RWPE2 (cell line): Measurements from ENCODE around the gene NAA40.

Experiments used
- ATAC-seq: fragments of 200-7000 bp; cut with Tn5 transposase; 3 replicates; pipeline ENCODE4 v1.9.1; 2021; ENCODE audit warnings: low read depth
- DNase-seq: peaks from one replicate; pipeline ENCODE4 v3.0.0-alpha.2; 2020; ENCODE audit warnings: low spot score
- H3K27ac ChIP-seq: fragments of 450-650 bp; 2 replicates; pipeline ENCODE4 v1.5.1; 2017; ENCODE audit warnings: mild to moderate bottlenecking; ENCODE audit not compliant: poor library complexity, severe bottlenecking
- H3K27me3 ChIP-seq: fragments of 250-450 bp; sonication (Bioruptor Pico); 2 replicates; pipeline ENCODE4 v1.5.1; 2021; ENCODE audit warnings: mild to moderate bottlenecking, moderate library complexity; ENCODE audit not compliant: insufficient read depth, poor library complexity, severe bottlenecking
- H3K36me3 ChIP-seq: fragments of 250-450 bp; sonication (Bioruptor Pico); 2 replicates; pipeline ENCODE4 v1.5.1; 2020; ENCODE audit warnings: low read depth, mild to moderate bottlenecking, moderate library complexity
- H3K4me1 ChIP-seq: fragments of 250-450 bp; sonication (Bioruptor Pico); 2 replicates; pipeline ENCODE4 v1.5.1; 2021; ENCODE audit warnings: mild to moderate bottlenecking, moderate library complexity; ENCODE audit not compliant: insufficient read depth, poor library complexity, severe bottlenecking
- H3K4me3 ChIP-seq: fragments of 250-450 bp; sonication (Bioruptor Pico); 2 replicates; pipeline ENCODE4 v1.5.1; 2021; ENCODE audit warnings: mild to moderate bottlenecking, moderate library complexity; ENCODE audit not compliant: severe bottlenecking
- H3K9me3 ChIP-seq: fragments of 250-450 bp; sonication (Bioruptor Pico); 2 replicates; pipeline ENCODE4 v1.5.1; 2021; ENCODE audit warnings: mild to moderate bottlenecking, moderate library complexity; ENCODE audit not compliant: severe bottlenecking
- CTCF ChIP-seq: fragments of 450-650 bp; IDR thresholded peaks from one replicate; pipeline ENCODE4 v1.5.1; 2017; ENCODE audit warnings: mild to moderate bottlenecking, moderate library complexity; ENCODE audit not compliant: poor library complexity, severe bottlenecking

The NAA40 gene

DNA sequence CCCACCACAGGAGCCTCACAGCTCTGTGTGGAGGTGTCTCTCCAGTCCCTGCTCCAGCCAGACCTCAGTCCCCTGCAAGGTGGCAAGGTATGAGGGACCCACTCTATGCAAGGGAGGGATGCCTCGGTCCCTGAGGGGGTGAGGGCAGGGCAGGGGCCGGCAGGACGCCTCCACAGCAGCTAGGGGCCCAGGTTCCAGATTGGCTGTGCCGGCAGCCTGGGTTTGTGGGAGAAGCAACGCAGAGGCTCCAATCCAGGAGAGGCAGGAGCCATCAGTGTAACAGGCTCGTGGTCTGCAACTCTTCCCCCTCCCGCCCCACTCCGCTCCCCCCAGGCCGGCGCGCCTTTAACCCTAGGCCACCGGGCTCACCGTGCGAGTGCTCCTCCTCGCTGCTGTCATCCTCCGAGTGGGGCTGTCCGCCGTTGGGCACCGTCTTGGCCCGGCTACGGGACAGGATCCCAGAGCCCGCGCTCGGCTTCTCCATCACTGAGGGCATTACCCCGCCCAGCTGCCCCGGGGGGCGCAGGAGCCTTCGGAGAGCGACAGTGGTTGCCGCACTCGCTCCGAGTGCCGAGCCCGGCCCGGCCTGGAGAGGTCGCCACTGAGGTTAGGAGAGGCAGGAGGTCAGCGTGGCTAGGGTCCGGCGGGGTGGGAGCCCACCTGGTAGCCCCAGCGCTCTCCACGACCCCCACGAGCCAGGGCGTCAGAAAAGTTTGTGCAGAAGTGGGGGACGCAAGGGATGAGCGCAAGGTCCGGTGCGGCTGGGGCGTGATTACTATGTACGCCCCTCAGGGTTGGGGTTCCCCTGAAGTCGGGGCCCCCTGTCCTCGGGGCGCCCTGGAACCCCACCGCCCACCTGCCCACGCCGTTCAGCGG lies 22.6 kb upstream of the NAA40 start:
- ATAC-seq (peak; percentile 2; the same call in 1 of the 3 replicates), DNase-seq (no peak)
- Histone ChIP-seq H3K27ac (no peak overlapping the region), H3K4me1 (no peaks in the 10 kb centered on the region), H3K27me3 (peaks cover 4% of the 10 kb centered on the region), H3K36me3 (no peaks in the 10 kb centered on the region), H3K4me3 (peak overlapping the region; percentile 39), H3K9me3 (no peaks in the 10 kb centered on the region)
- TF ChIP-seq CTCF = peak; percentile 29

DNA sequence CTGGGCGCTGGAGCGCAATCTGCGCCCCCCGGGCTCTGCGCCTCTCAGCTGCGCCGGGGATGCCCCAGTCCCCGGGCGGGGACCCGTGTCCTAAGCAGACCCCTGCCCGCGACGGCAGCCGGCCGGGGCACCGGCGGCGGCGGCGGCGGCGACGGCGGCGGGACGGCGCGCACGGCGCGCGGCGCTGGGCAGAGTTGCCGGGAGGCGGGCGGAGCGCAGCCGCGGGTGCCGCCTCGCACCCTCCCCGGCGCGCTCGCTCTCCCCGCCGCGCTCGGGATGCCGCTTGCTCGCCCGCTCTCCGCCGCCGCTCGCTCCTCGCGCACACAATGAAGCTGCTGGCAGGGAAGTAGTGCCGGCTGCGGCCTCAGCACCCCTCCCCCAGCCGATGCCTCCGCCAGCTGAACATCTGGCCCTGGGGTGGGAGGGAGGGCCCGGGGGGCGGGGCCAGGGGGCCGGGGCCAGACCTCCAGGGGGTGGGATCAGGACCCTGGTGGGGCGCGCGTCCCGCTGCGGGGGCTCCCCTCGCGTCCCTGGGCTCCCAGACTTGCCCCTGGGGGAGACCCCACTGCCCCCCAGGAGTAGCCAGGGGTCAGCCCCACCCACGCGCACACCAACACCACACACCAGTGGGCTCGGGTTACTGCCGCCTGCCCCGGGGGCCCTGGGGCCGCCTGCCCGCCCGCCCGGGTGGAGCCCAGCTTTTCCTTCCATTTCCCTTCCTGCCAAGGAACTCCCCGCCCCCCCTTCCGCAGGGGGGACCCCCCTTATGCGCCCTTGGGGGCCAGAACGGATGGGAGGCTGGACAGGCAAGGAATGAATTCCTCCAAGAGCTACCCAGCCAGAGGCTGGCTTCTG lies 21.7 kb upstream of the NAA40 start, which contains the start of gene RCOR2:
Gene RCOR2, minus strand, starts transcription at position 328 of the 855 bp plus-strand sequence. CDS start 708 bp downstream, outside the sequence.
- H3K36me3 ChIP-seq = no peaks in the 10 kb centered on the region
- H3K4me1 ChIP-seq = no peaks in the 10 kb centered on the region
- TF ChIP-seq CTCF = no peak
- peak within 1 kb of the TSS; percentile 39 for H3K4me3 ChIP-seq
- H3K27me3 ChIP-seq = peaks cover 4% of the 10 kb centered on the region
- DNase-seq = no peak
- H3K27ac ChIP-seq = no peak within 1 kb of the TSS
- ATAC-seq = peak; percentile 43
- H3K9me3 ChIP-seq = no peaks in the 10 kb centered on the region

DNA sequence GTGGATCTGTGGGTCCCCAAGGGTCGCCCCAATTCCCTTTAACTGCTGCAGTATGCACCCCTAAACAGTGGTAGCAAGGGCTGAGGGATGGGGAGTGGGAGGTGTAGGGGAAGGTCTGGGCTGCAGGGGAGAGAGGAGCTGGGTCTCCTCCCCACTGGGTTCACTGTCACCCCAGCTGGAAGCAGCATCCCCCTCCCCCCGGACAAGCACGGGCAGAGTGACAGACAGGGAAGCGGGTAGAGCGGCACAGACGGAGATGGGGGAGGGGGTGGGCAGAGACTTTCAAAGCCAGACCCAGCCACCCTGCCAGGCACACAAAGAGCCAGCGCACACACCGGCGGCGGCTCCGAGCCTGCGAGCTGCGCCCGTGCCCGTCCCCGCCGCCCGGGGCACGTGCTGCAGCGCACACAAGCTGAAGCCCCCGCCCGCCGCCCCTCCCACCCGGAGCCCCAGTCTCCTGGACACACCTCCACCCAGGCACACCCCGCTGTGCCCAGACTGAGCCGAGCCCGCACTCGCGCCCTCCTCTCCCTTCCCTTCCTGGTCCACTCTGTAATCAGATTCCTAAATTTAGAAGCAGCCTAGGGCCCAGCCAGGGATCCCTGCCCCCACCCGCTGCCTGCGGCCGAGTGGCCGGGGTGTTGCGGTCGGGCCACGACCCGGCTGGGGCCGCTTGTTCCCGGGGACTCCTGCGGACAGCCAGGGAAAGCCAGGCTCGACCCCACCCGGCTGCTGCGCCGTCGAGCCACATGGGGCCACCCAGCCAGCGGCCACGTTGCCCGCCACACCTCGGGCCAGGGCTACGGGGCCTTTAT lies 20.9 kb upstream of the NAA40 start:
- Histone ChIP-seq H3K36me3 (no peaks in the 10 kb centered on the region), H3K4me3 (peak overlapping the region; percentile 39), H3K4me1 (no peaks in the 10 kb centered on the region), H3K27ac (no peak overlapping the region), H3K27me3 (peaks cover 4% of the 10 kb centered on the region), H3K9me3 (no peaks in the 10 kb centered on the region)
- ATAC-seq = no peak
- no peak for DNase-seq
- TF ChIP-seq CTCF = no peak

DNA sequence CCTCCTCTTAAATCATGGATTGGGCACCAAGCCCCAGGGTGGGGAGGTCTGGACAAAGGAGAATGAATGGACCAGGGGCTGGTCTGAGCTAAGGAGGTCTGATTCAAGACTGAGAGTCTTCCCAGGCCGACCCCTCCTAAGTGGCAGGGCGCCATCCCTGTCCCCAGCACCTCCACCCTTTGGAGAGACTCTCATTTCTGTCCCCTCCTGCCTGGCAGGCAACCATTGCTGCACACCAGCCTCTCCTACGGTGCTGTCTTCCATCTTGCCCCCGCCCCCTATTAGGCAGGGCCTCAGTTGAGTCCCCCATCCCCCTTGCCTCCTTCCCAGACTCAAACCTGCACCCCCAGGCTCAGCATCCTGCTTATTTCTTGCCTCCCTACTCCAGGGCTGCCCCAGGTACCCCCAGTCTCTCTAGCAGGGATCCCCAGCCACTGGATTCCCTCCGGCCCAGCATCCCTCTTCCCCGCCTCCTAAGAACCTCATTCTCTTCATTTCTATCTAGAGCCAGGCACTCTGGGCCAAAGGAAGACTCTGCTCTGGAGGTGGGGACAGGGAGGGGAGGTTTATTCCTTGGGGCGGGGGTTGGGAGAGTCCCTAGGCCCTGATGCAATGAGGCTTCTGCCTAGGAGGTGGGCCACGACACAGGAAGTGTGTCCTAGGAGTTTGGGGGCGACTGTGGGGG lies 20.2 kb upstream of the NAA40 start:
- no peaks in the 10 kb centered on the region for H3K36me3 ChIP-seq
- no peak overlapping the region for H3K27ac ChIP-seq
- TF ChIP-seq CTCF = no peak
- H3K4me1 ChIP-seq = no peaks in the 10 kb centered on the region
- DNase-seq (no peak), ATAC-seq (no peak)
- H3K9me3 ChIP-seq = no peaks in the 10 kb centered on the region
- H3K27me3 ChIP-seq = peaks cover 4% of the 10 kb centered on the region
- H3K4me3 ChIP-seq = no peak overlapping the region
